GM12878 (cell line): ENCODE data around the gene ATRNL1. TPM values are rescaled to one million over a fixed set of nuclear protein-coding genes. Genes with fewer than 3 reads are reported as not detected.

Source experiments
- ATAC-seq: fragments of 200-7000 bp; cut with Tn5 transposase; 3 replicates; pipeline ENCODE4 v1.9.1; 2020; ENCODE audit warnings: mild to moderate bottlenecking, moderate library complexity
- BruUV-seq: library from RNA; stranded (reverse); fragments of 400-500 nt; replicated peaks from 2 replicates; lab custom pipeline; 2021; lab: Mats Ljungman, UMichigan
- CTCF ChIA-PET: fragments of 300-600 bp; sonication (Branson Sonifier 250); formaldehyde crosslinking; extraction: SDS; loops from one replicate; lab custom pipeline; 2021; ENCODE audit warnings: inconsistent platforms; lab: Yijun Ruan, JAX
- POLR2A ChIA-PET: fragments of 350-600 bp; formaldehyde crosslinking; extraction: SDS; loops from one replicate; lab custom pipeline; 2021; ENCODE audit warnings: inconsistent platforms; lab: Charles Lee
- RAD21 ChIA-PET: fragments of 300-600 bp; sonication (Branson Sonifier 250); formaldehyde crosslinking; loops from one replicate; lab custom pipeline; 2023; ENCODE audit warnings: antibody characterized with exemption; ENCODE audit not compliant: unreplicated experiment; lab: Charles Lee
- SMC1A ChIA-PET: fragments of 300-600 bp; sonication (Branson Sonifier 250); formaldehyde crosslinking; loops from one replicate; lab custom pipeline; 2023; ENCODE audit not compliant: unreplicated experiment, uncharacterized antibody; lab: Charles Lee
- DNase-seq: peaks from one replicate; pipeline ENCODE4 v3.0.0-alpha.2; 2011; ENCODE audit warnings: low read depth, low spot score
- FAIRE-seq: peaks from 3 replicates; lab custom pipeline; 2011; peaks lifted over from hg19 to GRCh38; lab: Jason Lieb, UNC
- H2AFZ ChIP-seq: 2 replicates; pipeline ENCODE4 v1.6.0; 2011; ENCODE audit warnings: low read depth, low read length, control low read depth; ENCODE audit not compliant: control insufficient read depth
- H3K27ac ChIP-seq: 2 replicates; pipeline ENCODE4 v1.5.1; 2011; ENCODE audit warnings: control low read depth; ENCODE audit not compliant: control insufficient read depth, insufficient read depth
- H3K27me3 ChIP-seq, 2 experiments: replicated peaks in 1 of 2; 2 replicates each; pipeline versions ENCODE4 v1.6.0 to v1.6.1; 2011; ENCODE audit warnings: low read length in 1 of 2; ENCODE audit not compliant: control insufficient read depth in 2 of 2, insufficient read depth in 2 of 2
- H3K36me3 ChIP-seq, 2 experiments: 2 replicates each; pipeline ENCODE4 v1.5.1; 2011; ENCODE audit warnings: low read length in 1 of 2; ENCODE audit not compliant: control insufficient read depth in 2 of 2, insufficient read depth in 2 of 2
- H3K4me1 ChIP-seq: 2 replicates; pipeline ENCODE4 v1.6.1; 2011; ENCODE audit warnings: mild to moderate bottlenecking, low read length, moderate library complexity, mixed read lengths; ENCODE audit not compliant: control insufficient read depth, insufficient read depth
- H3K4me2 ChIP-seq: 2 replicates; pipeline ENCODE4 v1.6.0; 2011; ENCODE audit warnings: control low read depth; ENCODE audit not compliant: control insufficient read depth, insufficient read depth
- H3K4me3 ChIP-seq: fragments of 200-600 bp; sonication (generic); 2 replicates; pipeline ENCODE4 v1.5.1; 2016
- H3K79me2 ChIP-seq: 2 replicates; pipeline ENCODE4 v1.6.0; 2011; ENCODE audit warnings: low read length; ENCODE audit not compliant: control insufficient read depth, insufficient read depth
- H3K9ac ChIP-seq: 2 replicates; pipeline ENCODE4 v1.8.0; 2011; ENCODE audit warnings: low read length, control low read depth, mixed read lengths; ENCODE audit not compliant: control insufficient read depth, insufficient read depth
- H3K9me3 ChIP-seq: replicated peaks from 3 replicates; pipeline ENCODE4 v1.5.1; 2011; ENCODE audit warnings: mild to moderate bottlenecking, low read length; ENCODE audit not compliant: control insufficient read depth, insufficient read depth
- H4K20me1 ChIP-seq: 2 replicates; pipeline ENCODE4 v1.6.0; 2011; ENCODE audit not compliant: control insufficient read depth, insufficient read depth
- CREM ChIP-seq: IDR thresholded peaks from 2 replicates; pipeline ENCODE4 v1.6.1; 2014; ENCODE audit warnings: antibody characterized with exemption, low read depth
- E4F1 ChIP-seq: fragments of 450-650 bp; IDR thresholded peaks from 2 replicates; pipeline ENCODE4 v1.6.1; 2018; ENCODE audit warnings: borderline replicate concordance, mild to moderate bottlenecking; ENCODE audit not compliant: partially characterized antibody
- MTA2 ChIP-seq: fragments of 450-650 bp; IDR thresholded peaks from 2 replicates; pipeline ENCODE4 v1.6.1; 2016; ENCODE audit warnings: low read depth, mild to moderate bottlenecking, moderate library complexity
- PAX5 ChIP-seq: IDR thresholded peaks from 2 replicates; pipeline ENCODE4 v1.6.1; 2011; ENCODE audit warnings: low read depth, low read length, borderline replicate concordance
- SUPT20H ChIP-seq: IDR thresholded peaks from 2 replicates; pipeline ENCODE4 v1.6.1; 2011; ENCODE audit warnings: low read depth, mild to moderate bottlenecking, low read length, moderate library complexity, borderline replicate concordance; ENCODE audit not compliant: control insufficient read depth
- TARDBP ChIP-seq: IDR thresholded peaks from 2 replicates; pipeline ENCODE4 v1.6.1; 2016; ENCODE audit warnings: borderline replicate concordance
- USF1 ChIP-seq: IDR thresholded peaks from 2 replicates; pipeline ENCODE4 v1.6.1; 2011; ENCODE audit warnings: borderline replicate concordance, low read depth, mild to moderate bottlenecking, moderate library complexity, mixed read lengths, low read length; ENCODE audit not compliant: insufficient read depth; ENCODE audit errors: extremely low read length
- WRNIP1 ChIP-seq: IDR thresholded peaks from 2 replicates; pipeline ENCODE4 v1.6.1; 2011; ENCODE audit warnings: low read depth, low read length, improper control_type of control experiment, borderline replicate concordance
- WGBS: methylation state at CpG from one replicate; pipeline ENCODE4 v1.1.6; 2016; ENCODE audit warnings: low lambda C conversion rate; ENCODE audit not compliant: insufficient replicate concordance, insufficient coverage; ENCODE audit errors: missing lambda C conversion rate; 5-methylcytosine and 5-hydroxymethylcytosine counted together
- in situ Hi-C: fragments of 300-500 bp; cut with MboI; formaldehyde crosslinking; loops from 9 replicates; pipeline ENCODE4 v1.14.3; 2018; ENCODE audit warnings: mixed read lengths
- intact Hi-C: fragments of 100-400 bp; cut with micrococcal nuclease; formaldehyde crosslinking; loops from one replicate; pipeline ENCODE4 v1.14.2; 2022; ENCODE audit not compliant: unreplicated experiment
- polyA plus RNA-seq, 11 experiments: library from polyadenylated mRNA; depleted of rRNA in 4 of 11; unstranded in 6 of 11; stranded (reverse) in 5 of 11; fragments of >200 nt; fragmentation: Nextera tagmentation in 4 of 11; fragmentation: Illumina TruSeq in 1 of 11; extraction: Ambion mirVana in 4 of 11; extraction: Trizol in 1 of 11; gene quantifications; 1 replicate in 1 of 11; 2 replicates in 10 of 11; pipeline versions ENCODE4 v1.2.1 to v1.2.3, GENCODE V29; 2011 to 2016; ENCODE audit warnings: inconsistent platforms in 2 of 11, missing spikeins in 2 of 11, low read depth in 1 of 11
- total RNA-seq, 4 experiments: library from RNA; depleted of rRNA in 3 of 4; stranded (reverse); fragments of >200 nt in 3 of 4; fragmentation: Illumina TruSeq in 1 of 4; extraction: Trizol in 1 of 4; gene quantifications; 2 replicates each; pipeline versions ENCODE4 v1.2.1 to v1.2.3, GENCODE V29; 2013 to 2021
- TF ChIP-seq, protein P1 (sequence below): IDR thresholded peaks from 2 replicates; pipeline ENCODE4 v1.6.1; 2011; ENCODE audit warnings: low read depth, low read length, improper control_type of control experiment, borderline replicate concordance

The ATRNL1 gene
- total and polyA plus RNA-seq, 10 of the 15 experiments (the other 5 are each of a cell fraction or from before 2014, with no cell fraction given) = 0.03 to 1.4 (median 0.34) TPM

DNA sequence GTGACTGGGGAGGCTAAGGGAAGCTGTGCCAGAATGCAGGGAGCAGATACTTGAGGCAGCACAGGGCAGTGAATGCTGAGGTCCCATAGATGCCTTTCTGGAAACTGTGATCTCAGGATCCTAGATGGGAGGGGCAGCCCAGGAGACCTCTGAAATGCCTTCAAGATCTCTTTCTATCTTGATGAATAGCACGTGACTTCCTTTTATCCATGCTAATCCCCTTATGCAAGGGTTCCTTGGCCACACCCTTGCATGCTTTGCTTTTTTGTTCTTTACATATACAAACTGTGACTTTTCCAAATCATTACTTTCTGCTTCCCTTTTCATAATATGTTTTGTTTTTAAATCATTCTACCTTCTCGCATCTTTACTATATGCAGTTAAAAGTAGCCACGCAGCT, 14.7 kb downstream of the ATRNL1 start:
- H3K4me3 ChIP-seq = no peak overlapping the region
- no peak for TF ChIP-seq TARDBP
- TF ChIP-seq SUPT20H = no peak
- TF ChIP-seq, protein P1, sequence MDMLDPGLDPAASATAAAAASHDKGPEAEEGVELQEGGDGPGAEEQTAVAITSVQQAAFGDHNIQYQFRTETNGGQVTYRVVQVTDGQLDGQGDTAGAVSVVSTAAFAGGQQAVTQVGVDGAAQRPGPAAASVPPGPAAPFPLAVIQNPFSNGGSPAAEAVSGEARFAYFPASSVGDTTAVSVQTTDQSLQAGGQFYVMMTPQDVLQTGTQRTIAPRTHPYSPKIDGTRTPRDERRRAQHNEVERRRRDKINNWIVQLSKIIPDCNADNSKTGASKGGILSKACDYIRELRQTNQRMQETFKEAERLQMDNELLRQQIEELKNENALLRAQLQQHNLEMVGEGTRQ = no peak
- no peak for TF ChIP-seq E4F1
- TF ChIP-seq USF1 = no peak
- no peak for TF ChIP-seq CREM
- TF ChIP-seq MTA2 = no peak
- no peak for TF ChIP-seq WRNIP1
- no peak for TF ChIP-seq PAX5
- H3K9ac ChIP-seq = no peak overlapping the region
- SMC1A ChIA-PET = no interaction called here
- in situ Hi-C loops = no loop called here
- no peaks in the 10 kb centered on the region for H4K20me1 ChIP-seq
- no peaks in the 10 kb centered on the region for H3K36me3 ChIP-seq
- no peak for DNase-seq
- no peak overlapping the region for H2AFZ ChIP-seq
- FAIRE-seq = no peak
- BruUV-seq = no TSS peak
- H3K79me2 ChIP-seq = no peaks in the 10 kb centered on the region
- intact Hi-C loops = no loop called here
- no peaks in the 10 kb centered on the region for H3K27me3 ChIP-seq
- no peak overlapping the region for H3K27ac ChIP-seq
- ATAC-seq = no peak
- H3K9me3 ChIP-seq = no peaks in the 10 kb centered on the region; the same call in 1 of the 3 replicates
- no peak overlapping the region for H3K4me2 ChIP-seq
- 13% methylated on average over 3 of the region's 3 CpGs for WGBS
- RAD21 ChIA-PET = no interaction called here
- POLR2A ChIA-PET = no interaction called here
- no peaks in the 10 kb centered on the region for H3K4me1 ChIP-seq
- CTCF ChIA-PET = no interaction called here
